Gastrocnemius medialis (tissue), 4 donors: Measurements from ENCODE around the gene ARF4.

ENCODE experiments used
- CTCF ChIP-seq, 5 experiments: fragments of 450-650 bp in 3 of 5; fragments of 200-600 bp in 2 of 5; sonication (generic) in 2 of 5; IDR thresholded peaks in 4 of 5; conservative IDR thresholded peaks in 1 of 5; 1 replicate in 4 of 5; 2 replicates in 1 of 5; pipeline ENCODE4 v1.5.1; 2016 to 2019; ENCODE audit warnings: antibody characterized with exemption in 5 of 5, mild to moderate bottlenecking in 3 of 5, moderate library complexity in 3 of 5
- POLR2A ChIP-seq, 2 donors: fragments of 450-650 bp; IDR thresholded peaks; one replicate each; pipeline ENCODE4 v1.6.1; 2017; ENCODE audit warnings: antibody characterized with exemption in 2 of 2, mild to moderate bottlenecking in 2 of 2, moderate library complexity in 2 of 2

- TF ChIP-seq CTCF (IDR thresholded peaks at IDR 0.05 in 4 of 5, conservative IDR thresholded peaks at IDR 0.05 in 1 of 5): no peak
- TF ChIP-seq POLR2A (IDR thresholded peaks at IDR 0.05): no peak
Observed at GRCh38 chr3:57604971-57605370, 7.8 kb upstream of the ARF4 start.
